HepG2 (cell line): ENCODE data around the gene LEPROT. TPM values are rescaled to one million over a fixed set of nuclear protein-coding genes. Genes with fewer than 3 reads are reported as not detected.

Experiments
- GFI1 ChIP-seq: sonication (generic); formaldehyde crosslinking; IDR thresholded peaks from 2 replicates; pipeline ENCODE4 v1.5.0; 2020; ENCODE audit warnings: missing genetic modification reagents, mild to moderate bottlenecking, borderline replicate concordance
- GTF2F1 ChIP-seq: fragments of 150-350 bp; IDR thresholded peaks from 2 replicates; pipeline ENCODE4 v1.6.1; 2014; ENCODE audit warnings: low read length
- HHEX ChIP-seq: IDR thresholded peaks from 2 replicates; pipeline ENCODE4 v1.6.1; 2016; ENCODE audit warnings: control low read depth
- HIVEP1 ChIP-seq: sonication (generic); formaldehyde crosslinking; IDR thresholded peaks from 2 replicates; pipeline ENCODE4 v1.4.0; 2020; ENCODE audit warnings: mild to moderate bottlenecking, missing genetic modification reagents
- ISX ChIP-seq: sonication (generic); formaldehyde crosslinking; conservative IDR thresholded peaks from 2 replicates; pipeline ENCODE4 v1.5.0; 2020; ENCODE audit warnings: missing genetic modification reagents
- KDM3A ChIP-seq: IDR thresholded peaks from 2 replicates; pipeline ENCODE4 v1.6.1; 2018; ENCODE audit warnings: low read depth, missing compliant biosample characterization
- NFE2L1 ChIP-seq: sonication (generic); formaldehyde crosslinking; IDR thresholded peaks from 2 replicates; pipeline ENCODE4 v1.4.0; 2020; ENCODE audit warnings: missing genetic modification reagents, mild to moderate bottlenecking, borderline replicate concordance
- PAF1 ChIP-seq: IDR thresholded peaks from 2 replicates; pipeline ENCODE4 v1.6.1; 2016; ENCODE audit warnings: missing genetic modification reagents, missing compliant biosample characterization
- PBX2 ChIP-seq: IDR thresholded peaks from 2 replicates; pipeline ENCODE4 v1.6.1; 2016; ENCODE audit warnings: control low read depth
- SAP130 ChIP-seq: IDR thresholded peaks from 2 replicates; pipeline ENCODE4 v1.6.1; 2016; ENCODE audit warnings: low read depth
- SNRNP70 ChIP-seq: fragments of 200-400 bp; formaldehyde crosslinking; IDR thresholded peaks from 2 replicates; pipeline ENCODE4 v1.6.1; 2017; ENCODE audit warnings: mild to moderate bottlenecking, low read depth, low read length, moderate library complexity
- SRSF4 ChIP-seq: fragments of 200-400 bp; formaldehyde crosslinking; IDR thresholded peaks from one replicate; pipeline ENCODE4 v1.6.1; 2018; ENCODE audit warnings: mild to moderate bottlenecking, low read depth, low read length, moderate library complexity; ENCODE audit not compliant: poor library complexity, severe bottlenecking
- ZNF253 ChIP-seq: sonication (generic); formaldehyde crosslinking; IDR thresholded peaks from 2 replicates; pipeline ENCODE4 v1.8.0; 2022; ENCODE audit warnings: mild to moderate bottlenecking, missing genetic modification reagents, borderline replicate concordance
- ZNF570 ChIP-seq: sonication (generic); formaldehyde crosslinking; IDR thresholded peaks from 2 replicates; pipeline ENCODE4 v1.4.0; 2020; ENCODE audit warnings: mild to moderate bottlenecking, missing genetic modification reagents, borderline replicate concordance
- ZNF615 ChIP-seq: sonication (generic); formaldehyde crosslinking; IDR thresholded peaks from 2 replicates; pipeline ENCODE4 v1.5.0; 2020; ENCODE audit warnings: mild to moderate bottlenecking, missing genetic modification reagents, borderline replicate concordance
- polyA plus RNA-seq, 8 experiments: library from polyadenylated mRNA; depleted of rRNA in 3 of 8; stranded (reverse) in 7 of 8; unstranded in 1 of 8; fragments of >200 nt; fragmentation: Illumina TruSeq in 4 of 8; extraction: Trizol in 4 of 8; gene quantifications; 2 replicates each; pipeline versions ENCODE4 v1.2.1 to v1.2.3, GENCODE V29; 2011 to 2016; ENCODE audit warnings: low read depth in 4 of 8, missing spikeins in 1 of 8, mixed read lengths in 1 of 8; ENCODE audit not compliant: insufficient read depth in 1 of 8
- total RNA-seq, 5 experiments: library from RNA; depleted of rRNA; stranded (reverse); fragments of >200 nt; fragmentation: Illumina TruSeq; extraction: Trizol; gene quantifications; 2 replicates each; pipeline ENCODE4 v1.2.3, GENCODE V29; 2016; ENCODE audit warnings: low read depth in 1 of 5
- TF ChIP-seq, protein P1 (sequence below): sonication (generic); formaldehyde crosslinking; IDR thresholded peaks from 2 replicates; pipeline ENCODE4 v1.4.0; 2020; ENCODE audit warnings: missing genetic modification reagents
- TF ChIP-seq, protein P2 (sequence below): sonication (generic); formaldehyde crosslinking; IDR thresholded peaks from 2 replicates; pipeline ENCODE4 v1.5.1; 2020; ENCODE audit warnings: missing genetic modification reagents, mild to moderate bottlenecking, borderline replicate concordance

LEPROT gene
- total and polyA plus RNA-seq, 2 of the 13 experiments (the other 11 are each of a cell fraction or from before 2014, with no cell fraction given) = 36.8 to 51.4 TPM

- 0 out of 2 replicates have a peak, but pooled peaks have one; percentile 51 for TF ChIP-seq HIVEP1 (CRISPR knock-in tag)
- no peak for TF ChIP-seq ZNF570
- TF ChIP-seq, protein P1, sequence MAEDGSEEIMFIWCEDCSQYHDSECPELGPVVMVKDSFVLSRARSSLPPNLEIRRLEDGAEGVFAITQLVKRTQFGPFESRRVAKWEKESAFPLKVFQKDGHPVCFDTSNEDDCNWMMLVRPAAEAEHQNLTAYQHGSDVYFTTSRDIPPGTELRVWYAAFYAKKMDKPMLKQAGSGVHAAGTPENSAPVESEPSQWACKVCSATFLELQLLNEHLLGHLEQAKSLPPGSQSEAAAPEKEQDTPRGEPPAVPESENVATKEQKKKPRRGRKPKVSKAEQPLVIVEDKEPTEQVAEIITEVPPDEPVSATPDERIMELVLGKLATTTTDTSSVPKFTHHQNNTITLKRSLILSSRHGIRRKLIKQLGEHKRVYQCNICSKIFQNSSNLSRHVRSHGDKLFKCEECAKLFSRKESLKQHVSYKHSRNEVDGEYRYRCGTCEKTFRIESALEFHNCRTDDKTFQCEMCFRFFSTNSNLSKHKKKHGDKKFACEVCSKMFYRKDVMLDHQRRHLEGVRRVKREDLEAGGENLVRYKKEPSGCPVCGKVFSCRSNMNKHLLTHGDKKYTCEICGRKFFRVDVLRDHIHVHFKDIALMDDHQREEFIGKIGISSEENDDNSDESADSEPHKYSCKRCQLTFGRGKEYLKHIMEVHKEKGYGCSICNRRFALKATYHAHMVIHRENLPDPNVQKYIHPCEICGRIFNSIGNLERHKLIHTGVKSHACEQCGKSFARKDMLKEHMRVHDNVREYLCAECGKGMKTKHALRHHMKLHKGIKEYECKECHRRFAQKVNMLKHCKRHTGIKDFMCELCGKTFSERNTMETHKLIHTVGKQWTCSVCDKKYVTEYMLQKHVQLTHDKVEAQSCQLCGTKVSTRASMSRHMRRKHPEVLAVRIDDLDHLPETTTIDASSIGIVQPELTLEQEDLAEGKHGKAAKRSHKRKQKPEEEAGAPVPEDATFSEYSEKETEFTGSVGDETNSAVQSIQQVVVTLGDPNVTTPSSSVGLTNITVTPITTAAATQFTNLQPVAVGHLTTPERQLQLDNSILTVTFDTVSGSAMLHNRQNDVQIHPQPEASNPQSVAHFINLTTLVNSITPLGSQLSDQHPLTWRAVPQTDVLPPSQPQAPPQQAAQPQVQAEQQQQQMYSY (CRISPR knock-in tag) = no peak
- TF ChIP-seq GFI1 (CRISPR knock-in tag) = peak; percentile 93
- no peak for TF ChIP-seq SRSF4
- no peak for TF ChIP-seq PAF1
- TF ChIP-seq SNRNP70 = no peak
- TF ChIP-seq ZNF253 (CRISPR knock-in tag) = no peak
- TF ChIP-seq, protein P2, sequence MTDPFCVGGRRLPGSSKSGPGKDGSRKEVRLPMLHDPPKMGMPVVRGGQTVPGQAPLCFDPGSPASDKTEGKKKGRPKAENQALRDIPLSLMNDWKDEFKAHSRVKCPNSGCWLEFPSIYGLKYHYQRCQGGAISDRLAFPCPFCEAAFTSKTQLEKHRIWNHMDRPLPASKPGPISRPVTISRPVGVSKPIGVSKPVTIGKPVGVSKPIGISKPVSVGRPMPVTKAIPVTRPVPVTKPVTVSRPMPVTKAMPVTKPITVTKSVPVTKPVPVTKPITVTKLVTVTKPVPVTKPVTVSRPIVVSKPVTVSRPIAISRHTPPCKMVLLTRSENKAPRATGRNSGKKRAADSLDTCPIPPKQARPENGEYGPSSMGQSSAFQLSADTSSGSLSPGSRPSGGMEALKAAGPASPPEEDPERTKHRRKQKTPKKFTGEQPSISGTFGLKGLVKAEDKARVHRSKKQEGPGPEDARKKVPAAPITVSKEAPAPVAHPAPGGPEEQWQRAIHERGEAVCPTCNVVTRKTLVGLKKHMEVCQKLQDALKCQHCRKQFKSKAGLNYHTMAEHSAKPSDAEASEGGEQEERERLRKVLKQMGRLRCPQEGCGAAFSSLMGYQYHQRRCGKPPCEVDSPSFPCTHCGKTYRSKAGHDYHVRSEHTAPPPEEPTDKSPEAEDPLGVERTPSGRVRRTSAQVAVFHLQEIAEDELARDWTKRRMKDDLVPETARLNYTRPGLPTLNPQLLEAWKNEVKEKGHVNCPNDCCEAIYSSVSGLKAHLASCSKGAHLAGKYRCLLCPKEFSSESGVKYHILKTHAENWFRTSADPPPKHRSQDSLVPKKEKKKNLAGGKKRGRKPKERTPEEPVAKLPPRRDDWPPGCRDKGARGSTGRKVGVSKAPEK (CRISPR knock-in tag) = no peak
- TF ChIP-seq KDM3A (CRISPR knock-in tag) = peak; percentile 67
- TF ChIP-seq NFE2L1 = no peak
- TF ChIP-seq ZNF615 (CRISPR knock-in tag) = no peak
- TF ChIP-seq ISX (CRISPR knock-in tag) = no peak
- TF ChIP-seq PBX2 (CRISPR knock-in tag) = peak; percentile 68
- TF ChIP-seq SAP130 (CRISPR knock-in tag) = peak; percentile 76
- peak; percentile 94 for TF ChIP-seq HHEX (CRISPR knock-in tag)
- no peak for TF ChIP-seq GTF2F1
Observed at GRCh38 chr1:65467536-65467935, 47.1 kb downstream of the LEPROT start (continued).
